Measurements from ENCODE around the gene DNASE1L1.
A peak's percentile ranks its signal among the peaks of the same experiment; 100 is the strongest.

Gene DNASE1L1

GRCh38 chrX:154372612-154373022, 36.4 kb downstream of the DNASE1L1 start:
- peaks cover 24% of the 10 kb centered on the region for H3K36me3 ChIP-seq (ENCODE audit: insufficient read depth, insufficient read length, low read length)
- TF ChIP-seq SUZ12 (IDR thresholded peaks at IDR 0.05; ENCODE audit: extremely low read depth, insufficient read depth, insufficient read length), result no peak
- TF ChIP-seq YY1 (IDR thresholded peaks at IDR 0.05; ENCODE audit: insufficient read depth, insufficient read length), result no peak
- TF ChIP-seq ZNF274 (IDR thresholded peaks at IDR 0.05; ENCODE audit: low read depth, low read length), result no peak
- no peaks in the 10 kb centered on the region for H3K9me3 ChIP-seq (ENCODE audit: insufficient read depth, low read length)
- no peak for DNase-seq (ENCODE audit: low read depth, low spot score)
- no peaks in the 10 kb centered on the region for H3K27me3 ChIP-seq (ENCODE audit: insufficient read depth, insufficient read length)
- H3K9ac ChIP-seq (ENCODE audit: insufficient read length, low read depth), result no peak overlapping the region
- H3K4me1 ChIP-seq (ENCODE audit: insufficient read depth, insufficient read length), result peaks cover 2% of the 10 kb centered on the region
- no peak overlapping the region for H3K4me3 ChIP-seq (ENCODE audit: insufficient read length, low read depth)

GRCh38 chrX:154371789-154372300, 37.2 kb downstream of the DNASE1L1 start:
- DNase-seq (ENCODE audit: low read depth, low spot score), result no peak
- Histone ChIP-seq H3K36me3 (ENCODE audit: insufficient read depth, insufficient read length, low read length) (peaks cover 31% of the 10 kb centered on the region), H3K9me3 (ENCODE audit: insufficient read depth, low read length) (no peaks in the 10 kb centered on the region), H3K9ac (ENCODE audit: insufficient read length, low read depth) (peak overlapping the region; percentile 56), H3K27me3 (ENCODE audit: insufficient read depth, insufficient read length) (no peaks in the 10 kb centered on the region), H3K4me3 (ENCODE audit: insufficient read length, low read depth) (peak overlapping the region; percentile 34), H3K4me1 (ENCODE audit: insufficient read depth, insufficient read length) (peaks cover 4% of the 10 kb centered on the region)
- no peak for TF ChIP-seq YY1 (IDR thresholded peaks at IDR 0.05; ENCODE audit: insufficient read depth, insufficient read length)
- no peak for TF ChIP-seq SUZ12 (IDR thresholded peaks at IDR 0.05; ENCODE audit: extremely low read depth, insufficient read depth, insufficient read length)
- no peak for TF ChIP-seq ZNF274 (IDR thresholded peaks at IDR 0.05; ENCODE audit: low read depth, low read length)

- Histone ChIP-seq H3K9me3 (ENCODE audit: insufficient read depth, low read length) (no peaks in the 10 kb centered on the region), H3K9ac (ENCODE audit: insufficient read length, low read depth) (peak overlapping the region; percentile 92), H3K4me3 (ENCODE audit: insufficient read length, low read depth) (peak overlapping the region; percentile 81), H3K27me3 (ENCODE audit: insufficient read depth, insufficient read length) (no peaks in the 10 kb centered on the region), H3K36me3 (ENCODE audit: insufficient read depth, insufficient read length, low read length) (peaks cover 38% of the 10 kb centered on the region), H3K4me1 (ENCODE audit: insufficient read depth, insufficient read length) (peaks cover 4% of the 10 kb centered on the region)
- DNase-seq (ENCODE audit: low read depth, low spot score), result peak; percentile 67
- TF ChIP-seq YY1 (IDR thresholded peaks at IDR 0.05; ENCODE audit: insufficient read depth, insufficient read length), result no peak
These were observed 37.9 kb downstream of the DNASE1L1 start for GRCh38 chrX:154371017-154371788.

GRCh38 chrX:154370300-154371016, 38.6 kb downstream of the DNASE1L1 start:
- H3K27me3 ChIP-seq (ENCODE audit: insufficient read depth, insufficient read length), result no peaks in the 10 kb centered on the region
- H3K9me3 ChIP-seq (ENCODE audit: insufficient read depth, low read length), result no peaks in the 10 kb centered on the region
- DNase-seq (ENCODE audit: low read depth, low spot score), result no peak
- H3K4me3 ChIP-seq (ENCODE audit: insufficient read length, low read depth), result peak overlapping the region; percentile 81
- H3K36me3 ChIP-seq (ENCODE audit: insufficient read depth, insufficient read length, low read length), result peaks cover 43% of the 10 kb centered on the region
- TF ChIP-seq SUZ12 (IDR thresholded peaks at IDR 0.05; ENCODE audit: extremely low read depth, insufficient read depth, insufficient read length) (no peak), ZNF274 (IDR thresholded peaks at IDR 0.05; ENCODE audit: low read depth, low read length) (no peak)
- peaks cover 4% of the 10 kb centered on the region for H3K4me1 ChIP-seq (ENCODE audit: insufficient read depth, insufficient read length)
- peak overlapping the region; percentile 92 for H3K9ac ChIP-seq (ENCODE audit: insufficient read length, low read depth)

- no peak for TF ChIP-seq YY1 (IDR thresholded peaks at IDR 0.05; ENCODE audit: insufficient read depth, insufficient read length)
- no peak for TF ChIP-seq ZNF274 (IDR thresholded peaks at IDR 0.05; ENCODE audit: low read depth, low read length)
- no peak for TF ChIP-seq SUZ12 (IDR thresholded peaks at IDR 0.05; ENCODE audit: extremely low read depth, insufficient read depth, insufficient read length)
These were observed 39.4 kb downstream of the DNASE1L1 start for GRCh38 chrX:154369449-154370299.

GRCh38 chrX:154368630-154369448, 40.2 kb downstream of the DNASE1L1 start:
- peak overlapping the region; percentile 72 for H3K9ac ChIP-seq (ENCODE audit: insufficient read length, low read depth)
- H3K9me3 ChIP-seq (ENCODE audit: insufficient read depth, low read length), result no peaks in the 10 kb centered on the region
- TF ChIP-seq ZNF274 (IDR thresholded peaks at IDR 0.05; ENCODE audit: low read depth, low read length), result no peak
- no peak for TF ChIP-seq SUZ12 (IDR thresholded peaks at IDR 0.05; ENCODE audit: extremely low read depth, insufficient read depth, insufficient read length)
- no peak for TF ChIP-seq YY1 (IDR thresholded peaks at IDR 0.05; ENCODE audit: insufficient read depth, insufficient read length)

More at GRCh38 chrX:154369449-154370299, 39.4 kb downstream of the DNASE1L1 start:
- Histone ChIP-seq H3K9ac (ENCODE audit: insufficient read length, low read depth) (peak overlapping the region; percentile 92), H3K36me3 (ENCODE audit: insufficient read depth, insufficient read length, low read length) (peaks cover 48% of the 10 kb centered on the region), H3K4me3 (ENCODE audit: insufficient read length, low read depth) (peak overlapping the region; percentile 81), H3K27me3 (ENCODE audit: insufficient read depth, insufficient read length) (no peaks in the 10 kb centered on the region), H3K4me1 (ENCODE audit: insufficient read depth, insufficient read length) (peaks cover 4% of the 10 kb centered on the region), H3K9me3 (ENCODE audit: insufficient read depth, low read length) (no peaks in the 10 kb centered on the region)
- DNase-seq (ENCODE audit: low read depth, low spot score), result peak; percentile 76

More at GRCh38 chrX:154368630-154369448, 40.2 kb downstream of the DNASE1L1 start:
- DNase-seq (ENCODE audit: low read depth, low spot score), result no peak
- H3K4me1 ChIP-seq (ENCODE audit: insufficient read depth, insufficient read length), result peaks cover 4% of the 10 kb centered on the region
- H3K36me3 ChIP-seq (ENCODE audit: insufficient read depth, insufficient read length, low read length), result peaks cover 57% of the 10 kb centered on the region
- H3K4me3 ChIP-seq (ENCODE audit: insufficient read length, low read depth), result peak overlapping the region; percentile 32
- no peaks in the 10 kb centered on the region for H3K27me3 ChIP-seq (ENCODE audit: insufficient read depth, insufficient read length)
